OCI-LY3 (cell line): Measurements from ENCODE around the gene MFSD6.

Experiments
- CTCF ChIP-seq: fragments of 200-600, 300-600 bp; sonication (generic); IDR thresholded peaks from 2 replicates; pipeline ENCODE4 v1.5.1; 2014; ENCODE audit warnings: antibody characterized with exemption, low read length, low read depth
- EZH2phosphoT487 ChIP-seq: fragments of 200-600 bp; shearing (Covaris generic); IDR thresholded peaks from 2 replicates; pipeline ENCODE4 v1.6.1; 2018; ENCODE audit warnings: antibody characterized with exemption, mixed run types, low read depth

- no peak for TF ChIP-seq CTCF
- TF ChIP-seq EZH2phosphoT487, result no peak
These were observed 5.1 kb upstream of the MFSD6 start for GRCh38 chr2:190402986-190403603.
